SK-N-MC (cell line): ENCODE results near the gene PDLIM7.
A peak's percentile ranks its signal among the peaks of the same experiment; 100 is the strongest.

Source experiments
- DNase-seq: peaks from one replicate; pipeline ENCODE4 v3.0.0-alpha.2; 2011; ENCODE audit warnings: low read depth, low spot score
- H3K27ac ChIP-seq: fragments of 200-600 bp; sonication (generic); 2 replicates; pipeline ENCODE4 v1.5.1; 2016; ENCODE audit warnings: mixed run types
- H3K36me3 ChIP-seq: fragments of 200-600 bp; sonication (generic); 2 replicates; pipeline ENCODE4 v1.6.1; 2017; ENCODE audit warnings: antibody characterized with exemption, low read length, mixed read lengths; ENCODE audit not compliant: insufficient read depth
- H3K4me3 ChIP-seq: fragments of 200-600 bp; sonication (generic); 2 replicates; pipeline ENCODE4 v1.5.1; 2016
- H3K9ac ChIP-seq: fragments of 200-600 bp; sonication (generic); 2 replicates; pipeline ENCODE4 v1.8.0; 2017; ENCODE audit warnings: mixed run types, mixed read lengths; ENCODE audit not compliant: insufficient read length
- H3K9me3 ChIP-seq: fragments of 200-600 bp; sonication (generic); 2 replicates; pipeline ENCODE4 v1.6.1; 2017; ENCODE audit warnings: low read depth, mild to moderate bottlenecking, antibody characterized with exemption, low read length, moderate library complexity, mixed read lengths
- EZH2 ChIP-seq: fragments of 200-600 bp; sonication (generic); IDR thresholded peaks from one replicate; pipeline ENCODE4 v1.6.1; 2017; ENCODE audit warnings: antibody characterized with exemption
- FOXP2 ChIP-seq: optimal IDR thresholded peaks from 2 replicates; pipeline ENCODE3; 2011; ENCODE audit warnings: mild to moderate bottlenecking, moderate library complexity; ENCODE audit not compliant: insufficient read depth; ENCODE audit errors: extremely low read length, control extremely low read depth
- POLR2AphosphoS5 ChIP-seq: IDR thresholded peaks from 2 replicates; pipeline ENCODE4 v1.6.1; 2012; ENCODE audit warnings: mild to moderate bottlenecking, low read depth, low read length, borderline replicate concordance

Gene PDLIM7

GRCh38 chr5:177496727-177497291 lies 595 bp downstream of the PDLIM7 start:
- H3K9ac ChIP-seq = peak overlapping the region; percentile 75
- H3K36me3 ChIP-seq = peaks cover 12% of the 10 kb centered on the region; the same call in 1 of the 2 replicates
- H3K27ac ChIP-seq = peak overlapping the region; percentile 74
- H3K9me3 ChIP-seq = no peaks in the 10 kb centered on the region
- DNase-seq = no peak
- TF ChIP-seq EZH2 = no peak
- no peak for TF ChIP-seq FOXP2
- no peak for TF ChIP-seq POLR2AphosphoS5
- H3K4me3 ChIP-seq = peak overlapping the region; percentile 92

DNA sequence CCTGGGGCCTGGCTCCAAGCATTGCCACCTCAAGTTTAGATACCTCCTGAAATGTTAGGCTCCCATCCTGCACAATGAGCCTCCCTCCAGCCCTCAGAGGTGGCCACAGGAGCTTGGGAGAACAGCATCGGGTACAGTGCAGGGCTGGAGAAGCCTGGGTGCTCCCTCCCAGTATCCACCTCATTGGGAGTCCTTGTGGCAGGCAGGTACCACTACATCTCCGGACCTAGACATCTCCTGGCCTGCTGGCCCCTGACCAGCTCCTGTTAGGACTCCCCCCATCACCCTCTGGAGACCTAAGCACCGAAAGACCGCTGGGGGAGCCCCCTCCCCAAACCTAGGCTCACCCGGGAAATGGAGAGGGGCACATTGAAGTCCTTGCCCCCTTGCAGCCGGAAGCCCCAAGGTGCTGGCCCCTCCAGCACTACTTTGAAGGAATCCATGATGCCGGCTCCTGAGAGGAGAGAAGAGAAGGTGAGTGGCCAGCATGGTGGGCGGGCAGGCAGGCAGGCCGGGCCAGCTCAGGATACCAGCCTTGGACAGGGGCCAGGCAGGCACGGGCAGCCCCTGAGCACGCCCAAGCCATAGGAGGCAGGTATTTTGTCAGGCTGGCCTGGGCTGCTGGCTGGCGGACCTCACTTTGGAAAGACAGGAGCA lies 1.2 kb downstream of the PDLIM7 start:
- H3K4me3 ChIP-seq = peak overlapping the region; percentile 92
- H3K9me3 ChIP-seq = no peaks in the 10 kb centered on the region
- TF ChIP-seq POLR2AphosphoS5 = no peak
- TF ChIP-seq EZH2 = no peak
- no peak for TF ChIP-seq FOXP2
- peak overlapping the region; percentile 74 for H3K27ac ChIP-seq
- peak overlapping the region; percentile 75 for H3K9ac ChIP-seq
- no peak for DNase-seq
- peaks cover 12% of the 10 kb centered on the region; the same call in 1 of the 2 replicates for H3K36me3 ChIP-seq

- no peak for DNase-seq
- Histone ChIP-seq H3K9ac (peak overlapping the region; percentile 75), H3K36me3 (peaks cover 12% of the 10 kb centered on the region; the same call in 1 of the 2 replicates), H3K4me3 (peak overlapping the region; percentile 92), H3K27ac (peak overlapping the region; percentile 74; the same call in 1 of the 2 replicates), H3K9me3 (no peaks in the 10 kb centered on the region)
- TF ChIP-seq EZH2 (no peak), FOXP2 (no peak), POLR2AphosphoS5 (no peak)
Measured at GRCh38 chr5:177495243-177496060, 2.0 kb downstream of the PDLIM7 start.

DNA sequence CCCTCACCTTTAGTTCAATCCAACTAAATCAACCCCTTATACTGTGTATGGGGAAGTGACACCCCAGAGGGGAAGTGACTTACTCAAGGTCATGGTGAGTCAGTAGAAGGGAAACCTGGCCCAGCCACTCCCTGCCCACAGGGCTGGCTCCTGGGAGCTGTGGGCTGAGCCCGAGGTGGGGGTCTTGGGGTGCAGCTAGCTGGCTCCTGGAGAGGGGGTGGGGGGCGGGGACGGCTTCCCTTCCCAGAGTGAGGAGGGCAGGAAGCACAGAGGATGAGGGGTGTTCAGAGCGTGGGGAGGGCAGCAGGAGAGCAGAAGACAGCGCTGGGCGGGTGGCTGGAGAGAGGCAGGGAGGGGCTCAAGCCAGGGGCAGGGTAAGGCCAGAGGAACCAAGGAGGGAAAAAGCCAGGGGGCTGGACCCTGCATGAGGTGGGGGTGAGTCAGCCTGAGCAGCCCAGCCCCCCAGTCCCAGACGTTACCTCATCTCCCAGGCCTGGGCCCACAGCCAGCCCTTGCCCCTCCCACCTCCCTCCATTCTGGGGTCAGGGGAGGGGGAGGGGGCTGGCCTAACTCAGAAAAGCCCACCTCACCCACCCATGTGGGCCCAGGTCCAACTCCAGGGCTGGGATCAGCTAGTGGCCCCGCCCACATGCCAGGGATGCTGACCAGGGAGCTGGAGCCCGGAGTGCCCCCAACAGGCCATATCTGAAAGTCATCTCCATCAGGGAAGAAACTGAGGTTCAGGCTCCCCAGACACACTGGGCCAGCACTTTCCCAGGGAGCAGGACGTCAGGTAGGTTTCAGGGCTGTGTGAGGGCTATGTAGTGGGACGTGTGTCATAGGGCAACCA lies 2.8 kb downstream of the PDLIM7 start:
- no peaks in the 10 kb centered on the region for H3K9me3 ChIP-seq
- H3K27ac ChIP-seq = peak overlapping the region; percentile 71; the same call in 1 of the 2 replicates
- TF ChIP-seq EZH2 (no peak), POLR2AphosphoS5 (no peak), FOXP2 (no peak)
- H3K9ac ChIP-seq = peak overlapping the region; percentile 14
- no peak for DNase-seq
- no peak overlapping the region for H3K4me3 ChIP-seq
- peaks cover 18% of the 10 kb centered on the region; the same call in 1 of the 2 replicates for H3K36me3 ChIP-seq

- H3K27ac ChIP-seq = peak overlapping the region; percentile 71; the same call in 1 of the 2 replicates
- H3K9ac ChIP-seq = peak overlapping the region; percentile 14
- no peak for DNase-seq
- TF ChIP-seq EZH2 (no peak), POLR2AphosphoS5 (no peak), FOXP2 (no peak)
- no peaks in the 10 kb centered on the region for H3K9me3 ChIP-seq
- no peak overlapping the region for H3K4me3 ChIP-seq
- peaks cover 24% of the 10 kb centered on the region; the same call in 1 of the 2 replicates for H3K36me3 ChIP-seq
Measured at GRCh38 chr5:177493795-177494345, 3.5 kb downstream of the PDLIM7 start.

- H3K27ac ChIP-seq = no peak overlapping the region; the same call in 1 of the 2 replicates
- H3K9me3 ChIP-seq = no peaks in the 10 kb centered on the region
- H3K9ac ChIP-seq = no peak overlapping the region
- H3K4me3 ChIP-seq = no peak overlapping the region
- TF ChIP-seq EZH2 = no peak
- no peak for TF ChIP-seq FOXP2
- TF ChIP-seq POLR2AphosphoS5 = no peak
- no peak for DNase-seq
- H3K36me3 ChIP-seq = peaks cover 35% of the 10 kb centered on the region
Measured at GRCh38 chr5:177492841-177493240, 4.6 kb downstream of the PDLIM7 start.

- no peak for TF ChIP-seq FOXP2
- TF ChIP-seq POLR2AphosphoS5 = no peak
- TF ChIP-seq EZH2 = no peak
- Histone ChIP-seq H3K9ac (no peak overlapping the region), H3K36me3 (peaks cover 41% of the 10 kb centered on the region), H3K9me3 (no peaks in the 10 kb centered on the region), H3K27ac (peak overlapping the region; percentile 46; the same call in 1 of the 2 replicates), H3K4me3 (no peak overlapping the region)
- no peak for DNase-seq
Measured at GRCh38 chr5:177491983-177492746, 5.2 kb downstream of the PDLIM7 start.
